AG04449 (cell line): Measurements from ENCODE around the gene SYTL4.

Experiments used
- CTCF ChIA-PET: fragments of 350-600 bp; formaldehyde crosslinking; extraction: SDS; loops from one replicate; lab custom pipeline; 2021; ENCODE audit warnings: antibody characterized with exemption; lab: Yijun Ruan, JAX
- POLR2A ChIA-PET: fragments of 400-600, 350-600 bp; formaldehyde crosslinking; extraction: SDS; loops from one replicate; lab custom pipeline; 2020; ENCODE audit warnings: antibody characterized with exemption, inconsistent platforms; lab: Yijun Ruan, JAX
- DNase-seq: peaks from one replicate; pipeline ENCODE4 v3.0.0-alpha.2; 2010; ENCODE audit warnings: low read depth, low spot score
- H3K4me3 ChIP-seq: 2 replicates; pipeline ENCODE4 v1.5.1; 2011; ENCODE audit warnings: low read depth, mild to moderate bottlenecking, control low read depth, low read length
- TF ChIP-seq, protein P1 (sequence below): IDR thresholded peaks from one replicate; pipeline ENCODE4 v1.5.1; 2011; ENCODE audit warnings: mild to moderate bottlenecking, moderate library complexity, low read length, control low read depth, inconsistent platforms; ENCODE audit not compliant: insufficient read depth; ENCODE audit errors: missing control alignments

Gene SYTL4

DNA sequence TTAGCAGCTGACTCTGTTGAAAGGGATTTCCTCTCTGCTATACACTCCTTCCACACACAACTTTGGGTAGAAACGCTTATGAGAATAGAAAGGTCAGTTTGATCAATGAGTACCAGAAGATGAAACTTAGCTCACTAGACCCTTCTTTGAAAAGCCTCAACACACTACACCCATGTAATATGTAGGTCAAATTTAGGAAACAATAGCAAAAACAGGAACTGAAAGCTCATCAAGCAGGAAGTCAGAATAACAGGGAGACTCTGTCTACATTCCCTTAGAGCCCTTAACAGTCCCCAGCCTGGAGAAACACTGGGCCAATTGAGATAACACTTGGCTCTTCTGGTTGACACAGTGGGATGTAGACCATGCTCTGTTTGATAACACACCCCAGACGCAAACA lies 57.2 kb downstream of the SYTL4 start:
- ChIA-PET CTCF (interaction anchor here (1.0 to 7.7 kb wide), 7 partner anchors 10 to 163 kb away, joined by 3 to 150 read pairs (median 4); no protein-coding TSS in a partner anchor), POLR2A (no interaction called here)
- TF ChIP-seq, protein P1, sequence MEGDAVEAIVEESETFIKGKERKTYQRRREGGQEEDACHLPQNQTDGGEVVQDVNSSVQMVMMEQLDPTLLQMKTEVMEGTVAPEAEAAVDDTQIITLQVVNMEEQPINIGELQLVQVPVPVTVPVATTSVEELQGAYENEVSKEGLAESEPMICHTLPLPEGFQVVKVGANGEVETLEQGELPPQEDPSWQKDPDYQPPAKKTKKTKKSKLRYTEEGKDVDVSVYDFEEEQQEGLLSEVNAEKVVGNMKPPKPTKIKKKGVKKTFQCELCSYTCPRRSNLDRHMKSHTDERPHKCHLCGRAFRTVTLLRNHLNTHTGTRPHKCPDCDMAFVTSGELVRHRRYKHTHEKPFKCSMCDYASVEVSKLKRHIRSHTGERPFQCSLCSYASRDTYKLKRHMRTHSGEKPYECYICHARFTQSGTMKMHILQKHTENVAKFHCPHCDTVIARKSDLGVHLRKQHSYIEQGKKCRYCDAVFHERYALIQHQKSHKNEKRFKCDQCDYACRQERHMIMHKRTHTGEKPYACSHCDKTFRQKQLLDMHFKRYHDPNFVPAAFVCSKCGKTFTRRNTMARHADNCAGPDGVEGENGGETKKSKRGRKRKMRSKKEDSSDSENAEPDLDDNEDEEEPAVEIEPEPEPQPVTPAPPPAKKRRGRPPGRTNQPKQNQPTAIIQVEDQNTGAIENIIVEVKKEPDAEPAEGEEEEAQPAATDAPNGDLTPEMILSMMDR, result no peak
- no peak for DNase-seq
- no peak overlapping the region for H3K4me3 ChIP-seq

DNA sequence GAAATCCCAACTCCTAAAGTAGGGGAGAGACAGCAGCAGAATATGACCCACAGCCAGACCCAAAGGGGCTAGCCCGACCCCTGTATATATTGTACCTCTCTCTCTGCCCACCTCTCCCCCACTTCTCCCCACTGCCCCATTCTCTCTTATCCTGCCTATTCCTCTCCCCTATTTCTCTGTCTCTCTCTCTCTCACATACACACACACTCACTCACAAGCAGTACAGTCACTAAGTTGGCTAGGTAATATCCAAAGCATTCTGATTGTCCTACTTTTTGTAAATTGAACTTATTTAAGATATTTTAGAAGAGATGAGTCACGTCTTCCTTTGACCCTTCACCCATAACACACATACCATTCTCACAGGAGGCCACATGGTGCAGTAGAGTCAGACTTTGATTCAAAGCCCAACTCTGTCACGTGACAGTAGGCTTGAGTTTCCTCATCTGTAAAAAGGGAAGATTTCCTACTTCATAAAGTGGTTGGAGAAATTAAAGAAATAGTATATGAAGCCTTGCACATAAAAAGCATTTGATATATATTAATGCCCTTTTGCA lies 58.4 kb downstream of the SYTL4 start:
- POLR2A ChIA-PET, result no interaction called here
- TF ChIP-seq, protein P1, result no peak
- CTCF ChIA-PET, result interaction anchor here (3.0 to 7.7 kb wide), 4 partner anchors 10 to 95 kb away, joined by 22 to 150 read pairs (median 52); no protein-coding TSS in a partner anchor
- no peak for DNase-seq
- H3K4me3 ChIP-seq, result no peak overlapping the region

GRCh38 chrX:100672966-100673365 lies 59.0 kb downstream of the SYTL4 start:
- CTCF ChIA-PET, result interaction anchor here (2.4 to 7.7 kb wide), 8 partner anchors 10 to 95 kb away, joined by 6 to 150 read pairs (median 23); partner anchors contain the start of gene TSPAN6
- no peak for DNase-seq
- TF ChIP-seq, protein P1, result no peak
- H3K4me3 ChIP-seq, result no peak overlapping the region
- POLR2A ChIA-PET, result no interaction called here

- ChIA-PET POLR2A (no interaction called here), CTCF (interaction anchor here (1.1 to 3.2 kb wide), 7 partner anchors 8 to 105 kb away, joined by 3 to 24 read pairs (median 7); partner anchors contain the start of gene TSPAN6)
- TF ChIP-seq, protein P1, result no peak
- DNase-seq, result no peak
- no peak overlapping the region for H3K4me3 ChIP-seq
These were observed 68.3 kb downstream of the SYTL4 start for GRCh38 chrX:100663642-100664041.

DNA sequence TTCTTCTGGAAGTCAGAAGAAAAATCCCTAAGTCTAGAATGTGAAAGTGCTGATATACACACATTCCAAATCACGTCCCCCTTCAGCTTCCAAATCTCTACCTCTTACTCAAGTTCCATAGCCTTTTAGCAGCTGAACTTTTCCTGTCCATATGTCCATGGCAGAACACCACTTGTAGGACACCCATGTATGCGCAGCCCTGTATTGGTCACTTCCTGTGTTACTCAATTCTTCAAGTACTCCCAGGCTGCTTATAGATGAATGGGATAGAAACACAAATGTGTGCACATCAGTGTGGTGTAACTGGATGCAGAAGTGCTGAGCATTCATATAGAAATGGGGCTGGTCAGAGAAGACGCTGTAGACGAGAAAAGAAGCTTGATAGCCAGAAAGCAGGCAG lies 69.1 kb downstream of the SYTL4 start:
- CTCF ChIA-PET, result interaction anchor here (0.8 to 3.2 kb wide), 9 partner anchors 9 to 151 kb away, joined by 3 to 24 read pairs (median 4); partner anchors contain the start of gene TSPAN6
- POLR2A ChIA-PET, result no interaction called here
- TF ChIP-seq, protein P1, result no peak
- H3K4me3 ChIP-seq, result no peak overlapping the region
- no peak for DNase-seq

DNA sequence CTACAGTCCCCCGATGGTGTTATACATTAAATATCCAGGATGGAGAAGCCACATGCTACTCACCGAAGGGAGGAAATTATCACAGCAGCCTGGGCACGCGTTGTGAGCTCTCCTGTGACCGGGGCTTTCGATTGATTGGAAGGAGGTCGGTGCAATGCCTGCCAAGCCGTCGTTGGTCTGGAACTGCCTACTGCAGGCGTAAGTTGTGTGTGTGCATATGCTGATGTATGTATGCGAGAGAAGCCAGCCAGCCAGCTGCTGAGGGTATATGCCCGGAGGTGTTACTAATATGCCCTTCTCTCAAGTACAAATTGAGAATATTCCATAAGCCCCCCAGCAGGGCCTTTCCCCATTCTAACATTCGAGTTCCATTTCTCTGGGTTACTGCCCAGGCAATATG lies 69.8 kb downstream of the SYTL4 start:
- H3K4me3 ChIP-seq, result no peak overlapping the region
- ChIA-PET POLR2A (no interaction called here), CTCF (interaction anchor here (0.8 to 3.2 kb wide), 7 partner anchors 9 to 150 kb away, joined by 3 to 24 read pairs (median 7); partner anchors contain the start of gene TSPAN6)
- DNase-seq, result no peak
- TF ChIP-seq, protein P1, result no peak
